NCI-H2227 (cell line): ENCODE data around the gene SENP1.
A peak's percentile ranks its signal among the peaks of the same experiment; 100 is the strongest.

Experiments used
- DNase-seq: peaks from one replicate; lab custom pipeline; 2025; ENCODE audit not compliant: unreplicated experiment; lab: John Stamatoyannopoulos, UW

SENP1 gene

DNA sequence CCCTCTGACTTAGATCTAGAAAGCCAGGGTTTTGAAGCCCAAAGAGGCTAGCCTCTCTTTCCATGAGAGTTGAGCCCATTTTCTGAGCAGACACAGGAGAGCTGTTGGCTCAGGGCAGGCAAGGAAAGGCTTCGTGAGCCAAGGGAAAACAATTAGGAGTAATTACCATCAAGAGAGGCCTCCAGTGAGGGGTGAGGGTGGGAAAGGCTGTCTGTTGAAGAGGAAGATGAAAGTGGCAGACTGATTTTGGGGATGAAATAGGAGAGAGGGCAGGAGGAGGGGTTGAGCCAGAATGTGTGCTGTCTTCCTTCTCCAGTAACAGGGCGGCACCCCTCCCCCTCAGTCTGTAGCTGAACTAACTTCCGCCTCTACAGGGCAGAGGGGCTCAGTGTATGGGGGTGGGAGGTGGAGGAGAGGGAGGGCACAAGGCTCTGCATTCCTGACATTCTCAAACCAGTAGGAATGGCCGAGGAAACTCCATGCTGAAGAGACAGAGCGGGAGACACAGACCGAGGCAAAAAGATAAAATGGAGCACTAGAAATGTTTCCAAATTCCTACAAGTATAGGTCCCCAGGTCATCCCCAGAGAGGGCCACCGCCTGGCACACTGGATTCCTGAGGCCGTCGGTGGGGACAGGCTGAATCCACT, 68.5 kb downstream of the SENP1 start:
- DNase-seq, result peak; percentile 9

DNA sequence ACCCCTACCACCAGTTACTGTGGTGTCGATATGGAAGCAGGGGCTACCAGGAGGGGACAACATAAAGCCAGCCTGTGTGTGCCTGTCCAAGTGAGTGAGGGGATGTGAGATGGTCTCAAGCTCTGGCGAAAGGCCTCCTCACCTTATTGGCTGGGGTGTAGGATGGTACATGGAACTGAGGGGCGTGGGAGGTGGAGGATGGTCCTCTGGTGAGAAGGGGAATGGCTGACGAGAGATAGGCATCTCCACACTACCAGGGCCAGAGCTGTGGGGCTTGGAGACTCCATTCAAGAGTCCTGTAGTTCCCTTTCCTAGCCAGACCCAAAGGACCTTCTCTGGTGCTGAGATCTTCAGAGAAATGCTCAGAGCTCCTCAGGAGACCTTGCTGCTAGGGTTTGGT, 69.1 kb downstream of the SENP1 start:
- no peak for DNase-seq

DNA sequence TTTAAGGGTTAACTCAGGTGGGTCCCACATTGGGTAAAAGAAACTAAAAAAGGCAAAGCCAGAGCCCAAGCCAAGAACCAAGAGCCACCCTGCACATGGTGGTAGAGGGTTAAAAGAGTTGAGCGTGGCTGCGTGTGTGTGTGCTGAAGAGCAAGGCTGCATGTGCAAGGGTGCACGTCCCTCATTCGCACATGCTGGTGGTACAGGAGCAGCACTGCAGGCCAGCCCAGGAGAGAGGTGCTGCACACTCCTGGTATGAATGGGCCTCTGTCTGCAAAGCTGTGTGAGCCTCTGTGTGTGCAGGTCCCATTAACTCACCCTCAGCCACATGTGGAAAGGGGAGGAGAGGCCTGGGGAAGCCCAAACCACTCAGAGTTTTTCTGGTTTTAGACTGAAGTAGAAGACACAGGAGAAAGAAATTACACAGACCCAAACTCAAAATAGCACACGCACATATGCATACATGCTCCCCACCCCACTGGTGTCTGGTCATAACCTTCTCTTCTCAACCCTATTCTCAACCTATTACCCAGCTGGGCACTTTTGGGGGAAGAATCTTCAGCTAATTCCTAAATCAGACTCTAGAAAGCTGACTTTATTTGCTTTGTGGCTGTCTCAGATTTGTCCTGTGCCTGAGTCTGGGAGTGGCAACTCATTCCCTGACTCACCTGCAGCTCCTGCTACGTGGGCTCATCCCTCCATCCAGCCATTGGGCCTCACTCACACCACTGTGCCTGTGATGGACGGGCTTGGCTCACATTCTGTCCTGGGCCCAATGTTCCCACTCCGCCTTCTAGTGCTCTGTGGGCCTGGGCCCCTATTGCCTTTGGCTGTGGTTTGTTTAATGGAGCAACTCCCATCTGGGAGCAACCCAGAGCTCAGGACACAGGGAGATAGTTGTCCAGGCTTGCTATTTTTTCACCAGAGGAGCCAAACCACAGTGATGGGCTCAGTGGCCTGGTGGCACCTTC, 70.8 kb downstream of the SENP1 start:
- DNase-seq, result no peak

- no peak for DNase-seq
Observed at GRCh38 chr12:48033451-48033850, 72.4 kb downstream of the SENP1 start.

DNA sequence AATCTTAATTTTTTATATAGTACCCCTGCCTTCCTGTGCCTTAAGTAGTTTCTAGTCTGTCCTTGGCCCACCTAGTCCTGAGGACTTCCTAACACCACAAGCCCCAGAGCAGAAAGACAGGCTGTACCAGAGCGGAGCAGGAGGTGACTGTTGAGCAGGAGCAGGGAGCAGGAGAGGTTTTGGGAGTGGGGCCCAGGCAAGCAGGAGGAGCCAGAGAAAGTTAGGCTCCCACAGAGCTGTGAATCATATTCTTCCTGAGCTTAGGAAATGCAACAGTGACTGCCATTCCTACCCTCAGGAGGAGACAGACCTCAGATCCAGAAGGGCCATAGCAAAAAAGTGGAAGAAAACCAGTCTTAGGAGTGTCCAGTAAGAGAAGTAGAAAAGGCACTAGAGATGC, 73.3 kb downstream of the SENP1 start:
- no peak for DNase-seq

- DNase-seq, result no peak
Observed at GRCh38 chr12:48031135-48031960, 74.5 kb downstream of the SENP1 start.

GRCh38 chr12:48030173-48030650, 75.7 kb downstream of the SENP1 start:
- DNase-seq, result no peak

DNA sequence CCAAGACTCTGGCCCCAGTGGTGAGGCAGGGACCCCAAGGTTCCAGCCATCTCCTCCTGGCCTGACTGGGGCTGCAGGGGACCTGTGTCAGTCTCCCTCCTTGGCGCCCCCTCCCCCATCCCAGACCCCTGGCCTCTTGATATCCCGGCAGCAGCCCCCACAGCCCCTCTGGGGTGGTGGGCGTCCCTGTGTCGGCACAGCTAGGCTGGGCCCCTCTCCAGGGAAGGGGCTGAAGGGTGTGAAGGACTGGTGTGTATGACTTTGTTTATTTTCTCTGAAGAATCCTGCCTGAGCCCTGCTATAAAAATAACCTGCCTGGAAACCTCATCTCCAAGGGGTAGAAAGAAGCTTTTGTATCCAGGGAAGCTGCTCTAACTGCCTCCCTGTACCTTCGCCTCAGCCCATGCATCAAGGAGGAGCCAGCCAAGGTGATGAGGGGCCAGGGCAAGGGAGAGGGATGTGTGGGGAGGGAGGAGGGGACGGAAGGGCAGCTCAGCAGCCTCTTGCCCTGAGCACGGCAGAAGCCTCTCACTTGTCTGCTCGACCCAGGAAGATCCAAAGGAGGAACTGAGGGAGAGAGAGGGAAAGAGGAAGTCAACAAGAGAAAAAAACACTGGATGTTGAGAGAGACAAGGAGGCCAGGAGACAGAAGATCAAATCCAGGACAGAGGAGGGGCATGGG, 76.2 kb downstream of the SENP1 start:
- DNase-seq, result no peak

DNA sequence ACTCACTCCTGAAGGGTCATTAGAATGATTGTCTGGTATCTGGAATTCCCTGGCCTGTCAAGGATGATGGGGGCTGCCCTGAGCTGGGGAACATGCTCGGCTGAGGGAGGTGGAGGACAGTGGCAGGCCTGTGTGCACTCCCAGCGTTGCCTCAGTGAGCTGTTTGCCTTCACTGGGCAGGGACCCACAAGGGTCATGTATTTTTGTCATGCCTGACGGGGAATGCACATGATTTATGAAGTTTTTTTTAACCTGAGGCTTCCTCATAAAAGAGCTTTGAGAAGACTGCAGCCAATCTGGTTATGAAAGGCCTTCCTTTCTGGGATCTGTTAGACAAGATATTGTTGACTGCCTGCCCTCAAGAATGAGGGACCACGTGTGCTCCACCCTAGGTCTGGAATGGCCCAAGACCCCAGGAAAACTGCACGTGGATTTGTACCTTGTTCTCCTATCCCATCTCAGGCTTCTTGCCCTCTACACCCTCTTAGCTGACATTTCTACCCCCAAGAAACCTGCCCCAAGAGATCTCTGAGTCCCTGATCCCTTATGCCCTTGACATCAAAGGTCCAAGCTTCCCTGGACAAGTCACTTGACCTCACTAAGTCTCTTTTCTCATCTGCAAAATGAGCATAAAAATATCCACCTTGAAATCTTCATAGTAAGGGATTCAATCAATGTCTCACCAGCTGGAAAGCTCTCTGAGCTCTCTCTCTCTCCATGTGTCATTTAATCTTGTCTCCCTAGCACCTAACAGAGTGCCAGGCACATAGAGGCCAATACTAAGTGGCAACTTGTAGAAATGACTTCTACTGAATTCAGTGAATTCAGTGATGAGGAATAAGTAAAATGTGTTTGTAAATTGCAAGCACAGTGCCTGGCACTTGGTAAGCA, 77.1 kb downstream of the SENP1 start:
- DNase-seq, result no peak

DNA sequence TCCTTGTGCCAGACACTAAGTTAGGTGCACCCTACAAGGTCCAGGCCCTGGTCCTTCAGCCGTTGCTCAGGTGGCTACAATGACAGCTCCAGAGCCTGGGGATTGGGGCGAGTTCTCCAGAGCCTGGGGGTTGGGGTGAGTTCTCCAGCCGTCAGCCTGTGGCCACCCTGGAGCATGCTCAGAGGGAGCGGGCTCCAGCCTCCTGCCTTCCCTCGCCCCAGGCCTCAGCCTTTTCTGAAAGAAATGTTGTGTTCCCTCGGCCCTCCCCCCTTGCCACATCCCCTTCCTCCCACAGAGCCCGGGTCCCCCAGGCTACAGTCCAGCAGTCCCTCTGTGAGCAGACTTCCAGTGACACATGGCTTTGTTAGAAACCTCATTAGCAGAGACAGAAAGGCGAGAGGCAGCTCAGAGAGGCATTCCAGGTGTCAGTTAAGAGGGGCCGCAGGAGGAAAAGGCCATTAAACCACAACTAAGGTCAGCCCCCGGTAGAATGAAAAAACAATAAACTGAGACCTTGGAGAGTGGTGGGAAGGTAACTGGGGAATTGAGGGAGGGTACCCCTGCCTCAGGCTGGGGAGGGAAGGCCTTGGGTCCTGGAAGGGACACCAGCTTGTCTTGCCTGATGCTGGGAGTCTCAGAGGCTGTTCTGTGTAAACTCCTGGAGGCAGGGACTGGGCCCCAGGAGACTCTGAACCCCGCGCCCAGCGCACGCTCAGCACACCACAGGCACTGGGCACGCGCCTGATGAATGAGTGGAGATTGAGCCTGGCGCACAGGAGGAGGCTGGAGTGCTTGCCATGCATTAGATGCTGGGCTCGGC, 78.5 kb downstream of the SENP1 start:
- DNase-seq, result no peak

- DNase-seq, result no peak
Observed at GRCh38 chr12:48026060-48026827, 79.6 kb downstream of the SENP1 start.

DNA sequence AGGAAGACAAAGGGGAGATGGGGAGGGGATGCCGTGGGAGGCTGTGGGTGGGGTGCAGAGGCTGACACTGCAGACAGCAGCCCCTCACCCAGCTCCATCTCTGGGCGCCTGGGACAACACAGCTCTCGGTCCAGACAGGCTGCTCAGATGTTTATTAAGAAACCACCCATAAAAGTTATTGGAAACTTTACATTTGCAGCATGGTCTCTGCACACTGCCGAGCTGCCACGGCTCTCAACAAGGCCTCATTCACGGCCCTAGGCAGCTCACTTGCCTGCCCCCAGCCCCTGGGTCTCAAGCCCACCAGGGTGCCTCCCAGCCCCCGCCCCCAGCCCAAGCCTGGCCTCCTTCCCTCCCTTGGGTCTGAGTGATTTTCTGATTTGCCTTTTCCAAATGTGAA, 80.6 kb downstream of the SENP1 start:
- no peak for DNase-seq

- no peak for DNase-seq
Observed at GRCh38 chr12:48024735-48025134, 81.1 kb downstream of the SENP1 start.

DNA sequence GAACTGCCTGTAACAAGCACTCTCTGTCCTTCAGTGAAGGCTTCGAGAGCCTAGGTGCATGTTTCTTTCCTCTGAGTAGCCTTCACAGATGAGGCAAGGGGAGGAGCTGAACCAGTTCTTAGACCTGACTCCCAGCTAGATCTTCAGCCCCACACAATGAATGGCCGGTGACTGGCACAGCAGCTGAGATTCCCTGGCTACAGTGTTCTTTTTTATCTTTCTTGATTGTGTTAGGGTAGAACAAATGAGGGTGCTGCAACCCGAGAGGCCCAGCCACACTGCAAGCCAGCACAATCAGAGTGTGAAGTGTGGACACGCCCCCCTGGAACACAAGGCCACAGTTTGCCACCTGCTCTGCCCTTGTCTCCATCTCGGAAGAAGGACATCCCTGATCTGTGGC, 82.5 kb downstream of the SENP1 start:
- DNase-seq, result peak; percentile 10

GRCh38 chr12:48022676-48023385, 83.0 kb downstream of the SENP1 start:
- DNase-seq, result no peak

DNA sequence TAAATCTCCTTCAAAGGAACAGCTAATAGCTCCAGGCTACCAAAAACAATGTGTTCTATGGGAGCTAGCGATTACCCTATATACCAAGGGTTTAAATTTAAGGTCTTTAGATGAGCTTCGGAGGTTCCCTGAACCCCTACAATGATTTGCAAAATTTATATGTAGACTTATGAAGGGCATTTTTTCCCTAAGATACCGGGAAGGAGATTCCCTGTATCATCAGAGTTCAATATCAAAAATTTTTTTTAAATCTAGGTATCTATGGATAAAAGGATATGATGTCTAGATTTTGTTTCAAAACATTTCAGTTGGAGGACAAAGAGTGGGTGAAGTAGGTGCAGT, 83.7 kb downstream of the SENP1 start:
- no peak for DNase-seq

- DNase-seq, result peak; percentile 18
Observed at GRCh38 chr12:48021485-48022179, 84.2 kb downstream of the SENP1 start.
